ENCODE data around the gene DNAH17.

The DNAH17 gene

GRCh38 chr17:78576389-78577112, 645 bp downstream of the DNAH17 start:
- no peak for TF ChIP-seq GLIS3 (CRISPR knock-in tag; IDR thresholded peaks at IDR 0.05)
- no peak for TF ChIP-seq ZNF70 (CRISPR knock-in tag; IDR thresholded peaks at IDR 0.05)
- no peak for TF ChIP-seq ZC3H10 (CRISPR knock-in tag; IDR thresholded peaks at IDR 0.05)
- no peak for TF ChIP-seq CSDC2 (CRISPR knock-in tag; IDR thresholded peaks at IDR 0.05)
- TF ChIP-seq TOX (CRISPR knock-in tag; IDR thresholded peaks at IDR 0.05; ENCODE audit: borderline replicate concordance): no peak
- TF ChIP-seq TCF4 (CRISPR knock-in tag; IDR thresholded peaks at IDR 0.05; ENCODE audit: borderline replicate concordance): no peak
- no peak for TF ChIP-seq ZFP30 (CRISPR knock-in tag; IDR thresholded peaks at IDR 0.05)
- no peak for TF ChIP-seq ISL1 (CRISPR knock-in tag; IDR thresholded peaks at IDR 0.05)
- TF ChIP-seq ZNF8 (CRISPR knock-in tag; IDR thresholded peaks at IDR 0.05): no peak
- no peak for TF ChIP-seq SNAI2 (CRISPR knock-in tag; IDR thresholded peaks at IDR 0.05)
- TF ChIP-seq BACH2 (CRISPR knock-in tag; IDR thresholded peaks at IDR 0.05; ENCODE audit: borderline replicate concordance): no peak
- TF ChIP-seq TSHZ2 (CRISPR knock-in tag; IDR thresholded peaks at IDR 0.05): no peak
- TF ChIP-seq PPARA (CRISPR knock-in tag; IDR thresholded peaks at IDR 0.05; ENCODE audit: borderline replicate concordance): no peak
- no peak for TF ChIP-seq RARB (CRISPR knock-in tag; IDR thresholded peaks at IDR 0.05)
- no peak for ATAC-seq

GRCh38 chr17:78575899-78576298, 1.3 kb downstream of the DNAH17 start:
- TF ChIP-seq ARNTL (CRISPR knock-in tag; IDR thresholded peaks at IDR 0.05; ENCODE audit: borderline replicate concordance, low read depth) (no peak), ZFP30 (CRISPR knock-in tag; IDR thresholded peaks at IDR 0.05) (no peak), ZNF70 (CRISPR knock-in tag; IDR thresholded peaks at IDR 0.05) (no peak), ZNF8 (CRISPR knock-in tag; IDR thresholded peaks at IDR 0.05) (no peak), PPARA (CRISPR knock-in tag; IDR thresholded peaks at IDR 0.05; ENCODE audit: borderline replicate concordance) (no peak), ZC3H10 (CRISPR knock-in tag; IDR thresholded peaks at IDR 0.05) (no peak), ZNF565 (CRISPR knock-in tag; conservative IDR thresholded peaks at IDR 0.05; ENCODE audit: low read depth) (no peak), TOX (CRISPR knock-in tag; IDR thresholded peaks at IDR 0.05; ENCODE audit: borderline replicate concordance) (no peak), CSDC2 (CRISPR knock-in tag; IDR thresholded peaks at IDR 0.05) (no peak), SNAI2 (CRISPR knock-in tag; IDR thresholded peaks at IDR 0.05) (no peak), RARB (CRISPR knock-in tag; IDR thresholded peaks at IDR 0.05) (no peak)
- TF ChIP-seq, protein P1, sequence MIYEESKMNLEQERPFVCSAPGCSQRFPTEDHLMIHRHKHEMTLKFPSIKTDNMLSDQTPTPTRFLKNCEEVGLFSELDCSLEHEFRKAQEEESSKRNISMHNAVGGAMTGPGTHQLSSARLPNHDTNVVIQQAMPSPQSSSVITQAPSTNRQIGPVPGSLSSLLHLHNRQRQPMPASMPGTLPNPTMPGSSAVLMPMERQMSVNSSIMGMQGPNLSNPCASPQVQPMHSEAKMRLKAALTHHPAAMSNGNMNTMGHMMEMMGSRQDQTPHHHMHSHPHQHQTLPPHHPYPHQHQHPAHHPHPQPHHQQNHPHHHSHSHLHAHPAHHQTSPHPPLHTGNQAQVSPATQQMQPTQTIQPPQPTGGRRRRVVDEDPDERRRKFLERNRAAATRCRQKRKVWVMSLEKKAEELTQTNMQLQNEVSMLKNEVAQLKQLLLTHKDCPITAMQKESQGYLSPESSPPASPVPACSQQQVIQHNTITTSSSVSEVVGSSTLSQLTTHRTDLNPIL (CRISPR knock-in tag; IDR thresholded peaks at IDR 0.05; ENCODE audit: low read depth): no peak
- TF ChIP-seq, protein P2, sequence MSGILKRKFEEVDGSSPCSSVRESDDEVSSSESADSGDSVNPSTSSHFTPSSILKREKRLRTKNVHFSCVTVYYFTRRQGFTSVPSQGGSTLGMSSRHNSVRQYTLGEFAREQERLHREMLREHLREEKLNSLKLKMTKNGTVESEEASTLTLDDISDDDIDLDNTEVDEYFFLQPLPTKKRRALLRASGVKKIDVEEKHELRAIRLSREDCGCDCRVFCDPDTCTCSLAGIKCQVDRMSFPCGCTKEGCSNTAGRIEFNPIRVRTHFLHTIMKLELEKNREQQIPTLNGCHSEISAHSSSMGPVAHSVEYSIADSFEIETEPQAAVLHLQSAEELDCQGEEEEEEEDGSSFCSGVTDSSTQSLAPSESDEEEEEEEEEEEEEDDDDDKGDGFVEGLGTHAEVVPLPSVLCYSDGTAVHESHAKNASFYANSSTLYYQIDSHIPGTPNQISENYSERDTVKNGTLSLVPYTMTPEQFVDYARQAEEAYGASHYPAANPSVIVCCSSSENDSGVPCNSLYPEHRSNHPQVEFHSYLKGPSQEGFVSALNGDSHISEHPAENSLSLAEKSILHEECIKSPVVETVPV (CRISPR knock-in tag; IDR thresholded peaks at IDR 0.05): no peak
- TF ChIP-seq, protein P3, sequence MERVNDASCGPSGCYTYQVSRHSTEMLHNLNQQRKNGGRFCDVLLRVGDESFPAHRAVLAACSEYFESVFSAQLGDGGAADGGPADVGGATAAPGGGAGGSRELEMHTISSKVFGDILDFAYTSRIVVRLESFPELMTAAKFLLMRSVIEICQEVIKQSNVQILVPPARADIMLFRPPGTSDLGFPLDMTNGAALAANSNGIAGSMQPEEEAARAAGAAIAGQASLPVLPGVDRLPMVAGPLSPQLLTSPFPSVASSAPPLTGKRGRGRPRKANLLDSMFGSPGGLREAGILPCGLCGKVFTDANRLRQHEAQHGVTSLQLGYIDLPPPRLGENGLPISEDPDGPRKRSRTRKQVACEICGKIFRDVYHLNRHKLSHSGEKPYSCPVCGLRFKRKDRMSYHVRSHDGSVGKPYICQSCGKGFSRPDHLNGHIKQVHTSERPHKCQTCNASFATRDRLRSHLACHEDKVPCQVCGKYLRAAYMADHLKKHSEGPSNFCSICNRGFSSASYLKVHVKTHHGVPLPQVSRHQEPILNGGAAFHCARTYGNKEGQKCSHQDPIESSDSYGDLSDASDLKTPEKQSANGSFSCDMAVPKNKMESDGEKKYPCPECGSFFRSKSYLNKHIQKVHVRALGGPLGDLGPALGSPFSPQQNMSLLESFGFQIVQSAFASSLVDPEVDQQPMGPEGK (CRISPR knock-in tag; IDR thresholded peaks at IDR 0.05; ENCODE audit: borderline replicate concordance): no peak
- no peak for ATAC-seq

DNA sequence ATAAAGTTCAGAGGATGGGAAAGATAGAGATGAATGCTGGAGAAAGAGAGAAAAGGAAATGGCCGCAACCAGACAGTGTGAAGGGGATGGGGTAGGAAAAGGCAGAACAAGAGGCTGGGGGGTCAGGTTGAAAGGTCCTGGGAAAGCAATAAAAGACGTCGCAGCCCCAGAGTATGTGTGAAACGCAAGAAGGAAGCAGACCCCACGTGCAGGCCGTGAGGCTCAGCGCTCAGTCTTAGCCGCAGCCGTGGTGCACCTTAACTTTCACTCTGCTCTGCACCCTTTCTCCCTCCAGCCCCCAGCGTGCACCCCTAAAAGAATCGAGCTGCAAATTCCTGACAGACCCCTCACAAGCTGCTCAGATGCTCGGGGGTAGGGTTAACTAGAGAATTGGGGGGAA, 1.9 kb downstream of the DNAH17 start:
- ATAC-seq: no peak
- no peak for TF ChIP-seq ZFP30 (CRISPR knock-in tag; IDR thresholded peaks at IDR 0.05)
- no peak for TF ChIP-seq ARNTL (CRISPR knock-in tag; IDR thresholded peaks at IDR 0.05; ENCODE audit: borderline replicate concordance, low read depth)
- TF ChIP-seq OSR1 (CRISPR knock-in tag; IDR thresholded peaks at IDR 0.05): no peak
- TF ChIP-seq CSDC2 (CRISPR knock-in tag; IDR thresholded peaks at IDR 0.05): no peak
- no peak for TF ChIP-seq ESRRG (CRISPR knock-in tag; IDR thresholded peaks at IDR 0.05)
- no peak for TF ChIP-seq POU6F1 (CRISPR knock-in tag; IDR thresholded peaks at IDR 0.05; ENCODE audit: borderline replicate concordance, low read depth)
- TF ChIP-seq ZNF565 (CRISPR knock-in tag; conservative IDR thresholded peaks at IDR 0.05; ENCODE audit: low read depth): no peak
- no peak for TF ChIP-seq ZC3H10 (CRISPR knock-in tag; IDR thresholded peaks at IDR 0.05)
- no peak for TF ChIP-seq ISL1 (CRISPR knock-in tag; IDR thresholded peaks at IDR 0.05)
- TF ChIP-seq, protein P3 (CRISPR knock-in tag; IDR thresholded peaks at IDR 0.05; ENCODE audit: borderline replicate concordance): no peak
- TF ChIP-seq TOX (CRISPR knock-in tag; IDR thresholded peaks at IDR 0.05; ENCODE audit: borderline replicate concordance): no peak
- TF ChIP-seq TSHZ2 (CRISPR knock-in tag; IDR thresholded peaks at IDR 0.05): no peak

Measured in SK-N-SH treated with all-trans-retinoic acid at 6 μM for 48 hours (cell line).